Lung (tissue), 12 donors: ENCODE results near the gene ASF1A. TPM values are rescaled to one million over a fixed set of nuclear protein-coding genes. Genes with fewer than 3 reads are reported as not detected.

Source experiments
- ATAC-seq: fragments of 200-7000 bp; cut with Tn5 transposase; one replicate; pipeline ENCODE4 v1.9.1; 2020; ENCODE audit warnings: moderate number of reproducible peaks; ENCODE audit not compliant: insufficient read depth, low FRiP score
- DNase-seq, 3 donors: peaks; one replicate each; pipeline ENCODE4 v3.0.0-alpha.2; 2013 to 2017
- H3K27ac ChIP-seq, 2 donors: one replicate each; pipeline ENCODE4 v1.5.1; 2013; ENCODE audit warnings: mild to moderate bottlenecking in 2 of 2, moderate library complexity in 2 of 2, control low read depth in 1 of 2, inconsistent platforms in 1 of 2, low read depth in 1 of 2, low read length in 1 of 2
- H3K27me3 ChIP-seq, 3 donors: one replicate each; pipeline ENCODE4 v1.5.1; 2013; ENCODE audit warnings: low read length in 2 of 3; ENCODE audit not compliant: control insufficient read depth in 3 of 3, insufficient read depth in 3 of 3
- H3K36me3 ChIP-seq, 4 donors: one replicate each; pipeline ENCODE4 v1.5.1; 2013; ENCODE audit warnings: low read length in 4 of 4, mild to moderate bottlenecking in 1 of 4, moderate library complexity in 1 of 4; ENCODE audit not compliant: control insufficient read depth in 4 of 4, insufficient read depth in 4 of 4
- H3K4me1 ChIP-seq, 5 donors: one replicate each; pipeline ENCODE4 v1.5.1; 2013; ENCODE audit warnings: low read length in 5 of 5, mild to moderate bottlenecking in 2 of 5, moderate library complexity in 1 of 5; ENCODE audit not compliant: control insufficient read depth in 5 of 5, insufficient read depth in 5 of 5
- H3K4me3 ChIP-seq: one replicate; pipeline ENCODE4 v1.5.1; 2013; ENCODE audit warnings: mild to moderate bottlenecking, control low read depth, moderate library complexity
- H3K9ac ChIP-seq, 2 donors: one replicate each; pipeline ENCODE4 v1.5.1; 2013; ENCODE audit warnings: low read length in 2 of 2, control low read depth in 1 of 2; ENCODE audit not compliant: insufficient read depth in 1 of 2
- H3K9me3 ChIP-seq, 4 donors: one replicate each; pipeline ENCODE4 v1.5.1; 2013; ENCODE audit warnings: low read length in 3 of 4, mild to moderate bottlenecking in 1 of 4, moderate library complexity in 1 of 4; ENCODE audit not compliant: control insufficient read depth in 4 of 4, insufficient read depth in 3 of 4
- CTCF ChIP-seq: IDR thresholded peaks from 2 replicates; pipeline ENCODE4 v1.5.1; 2012; ENCODE audit warnings: mild to moderate bottlenecking; ENCODE audit errors: control extremely low read depth, extremely low read depth
- WGBS, 2 donors: extraction: QIAGEN DNeasy Blood & Tissue Kit; methylation state at CpG; one replicate each; pipeline ENCODE4 v1.1.7; 2013; 5-methylcytosine and 5-hydroxymethylcytosine counted together
- polyA plus RNA-seq, 2 donors: library from polyadenylated mRNA; stranded (reverse); fragments of 200-250 nt; gene quantifications; one replicate each; pipeline ENCODE4 v1.2.1, GENCODE V29; 2013
- total RNA-seq, 2 donors: library from RNA; depleted of rRNA in 1 of 2; stranded (reverse); fragments of >200 nt in 1 of 2; gene quantifications; one replicate each; pipeline ENCODE4 v1.2.1, GENCODE V29; 2014 to 2021
- donor health status: control.
- donor health status: control.
- donor health status: Bipolar disorder and iron deficiency.
- donor health status: healthy.
- donor health status: DM: yes; HTN: yes; CAD: no.

The ASF1A gene
- total and polyA plus RNA-seq, 4 donors, result 8.9 to 32.9 (median 23.9) TPM

- no peaks in the 10 kb centered on the region for H3K4me1 ChIP-seq
- H3K9me3 ChIP-seq, result no peaks in the 10 kb centered on the region
- H3K4me3 ChIP-seq, result no peak overlapping the region
- no peak overlapping the region for H3K27ac ChIP-seq
- TF ChIP-seq CTCF, result no peak
- H3K27me3 ChIP-seq, result no peaks in the 10 kb centered on the region
- DNase-seq (no peak), ATAC-seq (no peak)
- no peak overlapping the region for H3K9ac ChIP-seq
- H3K36me3 ChIP-seq, result peaks cover 21 to 50% (median 29%) of the 10 kb centered on the region in 4 donors
- WGBS, 2 donors, result 91% methylated on average over 2 of the region's 2 CpGs
Observed at GRCh38 chr6:118918329-118918725, 24.4 kb downstream of the ASF1A start.

- ATAC-seq (no peak), DNase-seq (no peak)
- H3K27ac ChIP-seq, result no peak overlapping the region
- no peaks in the 10 kb centered on the region for H3K4me1 ChIP-seq
- no peaks in the 10 kb centered on the region for H3K27me3 ChIP-seq
- no peaks in the 10 kb centered on the region for H3K9me3 ChIP-seq
- H3K4me3 ChIP-seq, result no peak overlapping the region
- WGBS, 2 donors, result 98 to 100% methylated on average over 1 of the region's 1 CpG
- no peak overlapping the region for H3K9ac ChIP-seq
- TF ChIP-seq CTCF, result no peak
- H3K36me3 ChIP-seq, result peaks cover 14 to 33% (median 25%) of the 10 kb centered on the region in 4 donors
Observed at GRCh38 chr6:118921084-118921483, 27.1 kb downstream of the ASF1A start.

- DNase-seq (no peak), ATAC-seq (no peak)
- Histone ChIP-seq H3K27ac (no peak overlapping the region), H3K9me3 (no peaks in the 10 kb centered on the region), H3K9ac (no peak overlapping the region), H3K4me1 (no peaks in the 10 kb centered on the region), H3K36me3 (peaks cover 14 to 28% (median 23%) of the 10 kb centered on the region in 4 donors), H3K27me3 (no peaks in the 10 kb centered on the region), H3K4me3 (no peak overlapping the region)
- TF ChIP-seq CTCF, result no peak
- 71 to 90% methylated on average over 3 of the region's 3 CpGs for WGBS, 2 donors
Observed at GRCh38 chr6:118923035-118923434, 29.1 kb downstream of the ASF1A start.

GRCh38 chr6:118930680-118931079, 36.7 kb downstream of the ASF1A start:
- Histone ChIP-seq H3K36me3 (peaks cover 0 to 13% (median 5%) of the 10 kb centered on the region in 4 donors), H3K4me3 (no peak overlapping the region), H3K9ac (no peak overlapping the region), H3K4me1 (peaks cover 0 to 5% (median 0%) of the 10 kb centered on the region in 5 donors), H3K27me3 (no peaks in the 10 kb centered on the region), H3K27ac (no peak overlapping the region), H3K9me3 (no peaks in the 10 kb centered on the region)
- DNase-seq (no peak), ATAC-seq (no peak)
- 96 to 100% methylated on average over 3 of the region's 3 CpGs for WGBS, 2 donors
- TF ChIP-seq CTCF, result no peak
